Lower lobe of right lung (tissue), 2 donors: Measurements from ENCODE around the gene ASB7. TPM values are rescaled to one million over a fixed set of nuclear protein-coding genes. Genes with fewer than 3 reads are reported as not detected.

Source experiments
- ATAC-seq, 2 donors: fragments of 200-7000 bp; cut with Tn5 transposase; one replicate each; pipeline ENCODE4 v1.9.1; 2020 to 2022; ENCODE audit warnings: mild to moderate bottlenecking in 2 of 2, moderate library complexity in 2 of 2
- DNase-seq: peaks from one replicate; pipeline ENCODE4 v3.0.0-alpha.2; 2020
- H3K27ac ChIP-seq: fragments of 200-600 bp; one replicate; pipeline ENCODE4 v1.8.0; 2022
- H3K27me3 ChIP-seq: fragments of 200-600 bp; one replicate; pipeline ENCODE4 v1.8.0; 2022; ENCODE audit warnings: low read depth
- H3K36me3 ChIP-seq: fragments of 200-600 bp; one replicate; pipeline ENCODE4 v1.8.0; 2022; ENCODE audit warnings: mild to moderate bottlenecking
- H3K4me1 ChIP-seq: fragments of 200-600 bp; one replicate; pipeline ENCODE4 v1.8.0; 2022
- H3K4me3 ChIP-seq: fragments of 200-600 bp; one replicate; pipeline ENCODE4 v1.8.0; 2022; ENCODE audit warnings: mild to moderate bottlenecking
- H3K9me3 ChIP-seq: fragments of 200-600 bp; one replicate; pipeline ENCODE4 v1.8.0; 2022
- intact Hi-C: fragments of 100-400 bp; cut with DNase I; formaldehyde crosslinking; loops from one replicate; pipeline ENCODE4 v1.11.0; 2022
- total RNA-seq: library from RNA; stranded (reverse); fragmentation: NEBNext Ultra II Directional; extraction: Animal tissue kit (Norgen Biotek cat#: 25700); gene quantifications from one replicate; pipeline ENCODE4 v1.2.1, GENCODE V29; 2021
- TF ChIP-seq, protein P1 (sequence below): fragments of 200-600 bp; IDR thresholded peaks from one replicate; pipeline ENCODE4 v1.8.0; 2022; ENCODE audit warnings: antibody characterized with exemption, mild to moderate bottlenecking
- donor health status: DM: no; HTN: yes; CAD: no; lungs with severe emphysema.

Gene ASB7
- total RNA-seq, 1 donor from 2014 or later = 14.3 TPM

DNA sequence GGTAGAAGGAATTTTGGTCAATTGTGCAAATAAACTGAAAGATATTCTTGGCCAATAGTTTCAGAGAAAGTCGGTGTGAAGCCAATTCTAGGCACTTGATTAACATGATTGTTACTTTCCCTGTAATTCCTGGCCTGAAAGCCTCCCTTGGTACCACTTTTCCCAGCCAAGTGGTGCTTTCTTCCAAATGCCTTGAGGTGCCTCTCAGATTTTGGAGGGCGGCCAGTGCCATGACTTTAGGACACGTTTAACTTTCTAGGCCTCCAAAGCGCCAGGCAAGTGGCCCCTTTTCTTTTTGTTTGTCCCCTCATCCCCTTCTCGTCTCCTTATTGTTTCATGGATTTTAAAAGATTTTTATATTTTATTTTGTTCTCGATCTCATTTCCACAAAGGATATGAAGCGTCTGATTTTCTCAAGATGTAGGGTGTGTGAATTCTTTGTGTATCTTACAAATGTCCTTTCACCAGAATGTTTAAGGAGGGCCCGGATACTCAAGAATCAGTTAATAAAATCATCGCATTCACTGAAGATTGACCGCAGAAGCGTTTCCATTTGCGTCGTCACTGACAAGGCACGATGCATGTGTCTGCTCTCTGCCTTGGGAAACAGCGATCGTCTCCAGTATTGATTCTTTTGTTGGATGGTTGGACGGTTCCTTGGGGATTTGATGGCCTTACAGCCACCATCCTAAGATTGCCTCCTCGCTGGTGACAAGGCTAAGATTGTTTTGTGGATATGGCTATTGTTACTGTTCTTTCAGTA, 87.8 kb downstream of the ASB7 start:
- Histone ChIP-seq H3K27ac (no peak overlapping the region), H3K4me1 (peaks cover 25% of the 10 kb centered on the region), H3K4me3 (no peak overlapping the region), H3K36me3 (no peaks in the 10 kb centered on the region), H3K27me3 (no peaks in the 10 kb centered on the region), H3K9me3 (no peaks in the 10 kb centered on the region)
- ATAC-seq (no peak), DNase-seq (no peak)
- TF ChIP-seq, protein P1, sequence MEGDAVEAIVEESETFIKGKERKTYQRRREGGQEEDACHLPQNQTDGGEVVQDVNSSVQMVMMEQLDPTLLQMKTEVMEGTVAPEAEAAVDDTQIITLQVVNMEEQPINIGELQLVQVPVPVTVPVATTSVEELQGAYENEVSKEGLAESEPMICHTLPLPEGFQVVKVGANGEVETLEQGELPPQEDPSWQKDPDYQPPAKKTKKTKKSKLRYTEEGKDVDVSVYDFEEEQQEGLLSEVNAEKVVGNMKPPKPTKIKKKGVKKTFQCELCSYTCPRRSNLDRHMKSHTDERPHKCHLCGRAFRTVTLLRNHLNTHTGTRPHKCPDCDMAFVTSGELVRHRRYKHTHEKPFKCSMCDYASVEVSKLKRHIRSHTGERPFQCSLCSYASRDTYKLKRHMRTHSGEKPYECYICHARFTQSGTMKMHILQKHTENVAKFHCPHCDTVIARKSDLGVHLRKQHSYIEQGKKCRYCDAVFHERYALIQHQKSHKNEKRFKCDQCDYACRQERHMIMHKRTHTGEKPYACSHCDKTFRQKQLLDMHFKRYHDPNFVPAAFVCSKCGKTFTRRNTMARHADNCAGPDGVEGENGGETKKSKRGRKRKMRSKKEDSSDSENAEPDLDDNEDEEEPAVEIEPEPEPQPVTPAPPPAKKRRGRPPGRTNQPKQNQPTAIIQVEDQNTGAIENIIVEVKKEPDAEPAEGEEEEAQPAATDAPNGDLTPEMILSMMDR = no peak
- intact Hi-C loops = no loop called here

GRCh38 chr15:100690795-100691158, 88.4 kb downstream of the ASB7 start:
- DNase-seq (no peak), ATAC-seq (no peak)
- Histone ChIP-seq H3K36me3 (no peaks in the 10 kb centered on the region), H3K27ac (no peak overlapping the region), H3K27me3 (no peaks in the 10 kb centered on the region), H3K9me3 (no peaks in the 10 kb centered on the region), H3K4me3 (no peak overlapping the region), H3K4me1 (peaks cover 25% of the 10 kb centered on the region)
- intact Hi-C loops = no loop called here
- TF ChIP-seq, protein P1 = no peak

DNA sequence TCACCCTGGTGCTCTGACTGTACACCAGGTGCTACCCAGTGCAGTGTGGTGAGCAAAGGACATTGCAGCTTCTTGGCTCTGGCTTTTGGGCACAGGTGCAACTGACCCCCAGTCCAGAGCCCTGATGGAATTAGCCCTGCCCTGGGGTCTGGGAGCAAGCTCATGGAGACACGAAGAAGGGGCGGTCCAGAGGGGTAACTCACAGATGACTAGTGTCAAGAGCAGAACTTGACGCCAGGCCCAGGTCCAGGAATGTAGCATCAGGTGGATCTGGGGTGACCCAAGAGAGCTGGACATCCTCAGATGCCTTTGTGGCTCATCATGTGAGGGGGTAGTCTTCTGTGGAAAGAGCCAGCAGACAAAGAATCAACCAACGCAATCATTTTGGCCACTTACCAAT, 88.9 kb downstream of the ASB7 start:
- Histone ChIP-seq H3K27ac (no peak overlapping the region), H3K4me1 (peaks cover 25% of the 10 kb centered on the region), H3K4me3 (no peak overlapping the region), H3K9me3 (no peaks in the 10 kb centered on the region), H3K27me3 (no peaks in the 10 kb centered on the region), H3K36me3 (no peaks in the 10 kb centered on the region)
- no peak for ATAC-seq
- intact Hi-C loops = no loop called here
- TF ChIP-seq, protein P1 = no peak
- DNase-seq = no peak

DNA sequence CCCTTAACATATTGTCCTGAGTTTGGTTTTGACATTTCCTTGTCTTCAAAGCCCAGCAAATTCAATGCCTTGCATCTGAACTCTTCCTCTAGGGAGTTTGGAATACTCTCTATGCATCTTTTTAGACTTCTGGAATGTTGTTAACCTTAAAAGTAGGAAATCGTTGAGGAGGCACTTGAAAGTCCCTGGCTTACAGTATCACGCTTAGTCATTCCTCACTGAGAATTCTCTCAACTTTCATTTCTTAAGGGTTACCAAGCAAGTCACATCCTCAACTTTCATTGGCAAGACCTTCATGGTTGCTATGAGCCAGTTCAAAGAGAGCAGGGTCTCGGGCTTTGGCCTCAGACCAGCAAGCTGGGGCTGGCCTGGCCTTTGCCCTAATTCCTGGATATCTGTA, 89.9 kb downstream of the ASB7 start:
- H3K4me3 ChIP-seq = no peak overlapping the region
- TF ChIP-seq, protein P1 = no peak
- intact Hi-C loops = no loop called here
- peak; percentile 28 to 51 for ATAC-seq
- no peak for DNase-seq
- peaks cover 25% of the 10 kb centered on the region for H3K4me1 ChIP-seq
- no peaks in the 10 kb centered on the region for H3K36me3 ChIP-seq
- no peaks in the 10 kb centered on the region for H3K9me3 ChIP-seq
- no peaks in the 10 kb centered on the region for H3K27me3 ChIP-seq
- no peak overlapping the region for H3K27ac ChIP-seq

DNA sequence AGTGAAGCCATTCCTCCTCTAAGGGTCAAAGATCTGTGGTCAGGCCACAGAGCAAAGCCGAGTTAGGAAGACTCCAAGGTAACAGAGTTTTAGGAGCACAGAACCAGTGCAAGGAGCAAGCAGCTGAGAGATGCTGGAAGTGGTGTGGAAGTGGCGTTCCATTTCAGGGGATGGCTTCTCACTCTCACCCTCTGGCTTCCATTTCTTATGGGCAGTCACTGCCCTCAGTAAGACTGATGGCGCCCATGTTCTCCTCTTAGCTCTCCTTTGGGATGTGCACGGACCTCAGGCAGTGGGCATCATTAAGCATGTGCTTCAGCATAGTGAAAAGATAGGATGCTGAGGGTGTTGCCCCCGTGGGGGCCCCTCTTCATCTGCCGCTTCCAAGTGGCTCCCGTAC, 90.3 kb downstream of the ASB7 start:
- intact Hi-C loops = no loop called here
- Histone ChIP-seq H3K27ac (no peak overlapping the region), H3K4me3 (no peak overlapping the region), H3K36me3 (no peaks in the 10 kb centered on the region), H3K9me3 (no peaks in the 10 kb centered on the region), H3K27me3 (no peaks in the 10 kb centered on the region), H3K4me1 (peaks cover 25% of the 10 kb centered on the region)
- ATAC-seq (no peak), DNase-seq (no peak)
- TF ChIP-seq, protein P1 = no peak
